WTC11 (cell line): Measurements from ENCODE around the gene PPP1R2C. TPM values are rescaled to one million over a fixed set of nuclear protein-coding genes. Genes with fewer than 3 reads are reported as not detected.

Experiments
- ATAC-seq: fragments of 200-7000 bp; cut with Tn5 transposase; 2 replicates; pipeline ENCODE4 v1.10.0; 2021; ENCODE audit warnings: mild to moderate bottlenecking, moderate library complexity
- CTCF ChIA-PET: fragments of 300-600 bp; sonication (Branson Sonifier 250); formaldehyde crosslinking; loops from one replicate; lab custom pipeline; 2021; ENCODE audit warnings: antibody characterized with exemption; lab: Charles Lee
- POLR2A ChIA-PET: fragments of 350-600 bp; sonication (Branson Sonifier 250); formaldehyde crosslinking; loops from one replicate; lab custom pipeline; 2021; ENCODE audit warnings: antibody characterized with exemption; lab: Charles Lee
- DNase-seq: peaks from one replicate; pipeline ENCODE4 v3.0.0; 2021; ENCODE audit warnings: low spot score
- H3K27ac Mint-ChIP-seq: 2 replicates; pipeline ENCODE4 v1.8.0; 2021; ENCODE audit warnings: mixed read lengths
- H3K27me3 Mint-ChIP-seq: 2 replicates; pipeline ENCODE4 v1.8.0; 2021; ENCODE audit warnings: low read depth, mild to moderate bottlenecking, moderate library complexity, mixed read lengths
- H3K36me3 Mint-ChIP-seq: 2 replicates; pipeline ENCODE4 v1.8.0; 2021; ENCODE audit warnings: mixed read lengths
- H3K4me1 Mint-ChIP-seq: 2 replicates; pipeline ENCODE4 v1.8.0; 2022; ENCODE audit warnings: mixed read lengths
- H3K4me3 Mint-ChIP-seq: 2 replicates; pipeline ENCODE4 v1.8.0; 2021; ENCODE audit warnings: mild to moderate bottlenecking, moderate library complexity, mixed read lengths
- H3K9me3 Mint-ChIP-seq: 2 replicates; pipeline ENCODE4 v1.8.0; 2021; ENCODE audit warnings: mixed read lengths
- ELF4 ChIP-seq: sonication (generic); formaldehyde crosslinking; IDR thresholded peaks from 2 replicates; pipeline ENCODE4 v1.8.1; 2022; ENCODE audit warnings: low read depth, mild to moderate bottlenecking, moderate library complexity, missing genetic modification reagents
- EMX1 ChIP-seq: fragments of 250-450 bp; sonication (Bioruptor Pico); IDR thresholded peaks from 2 replicates; pipeline ENCODE4 v1.8.0; 2021; ENCODE audit warnings: mild to moderate bottlenecking
- ESRRA ChIP-seq: sonication (generic); formaldehyde crosslinking; IDR thresholded peaks from 2 replicates; pipeline ENCODE4 v1.8.1; 2022; ENCODE audit warnings: mild to moderate bottlenecking, missing genetic modification reagents, borderline replicate concordance
- FOXP1 ChIP-seq: sonication (generic); formaldehyde crosslinking; IDR thresholded peaks from 2 replicates; pipeline ENCODE4 v1.8.0; 2022; ENCODE audit warnings: missing genetic modification reagents, mild to moderate bottlenecking, moderate library complexity, borderline replicate concordance
- GTF2I ChIP-seq: fragments of 250-450 bp; sonication (Bioruptor Pico); conservative IDR thresholded peaks from 2 replicates; pipeline ENCODE4 v1.4.0; 2021; ENCODE audit warnings: mild to moderate bottlenecking
- KAT7 ChIP-seq: sonication (generic); formaldehyde crosslinking; IDR thresholded peaks from 2 replicates; pipeline ENCODE4 v1.8.1; 2023; ENCODE audit warnings: missing genetic modification reagents, mild to moderate bottlenecking, borderline replicate concordance
- NFE2L1 ChIP-seq: sonication (generic); formaldehyde crosslinking; IDR thresholded peaks from 2 replicates; pipeline ENCODE4 v1.8.1; 2023; ENCODE audit warnings: missing genetic modification reagents
- NR2C2 ChIP-seq: sonication (generic); formaldehyde crosslinking; IDR thresholded peaks from 2 replicates; pipeline ENCODE4 v1.8.0; 2022; ENCODE audit warnings: mild to moderate bottlenecking, missing genetic modification reagents
- SOX15 ChIP-seq: fragments of 250-450 bp; sonication (Bioruptor Pico); IDR thresholded peaks from 2 replicates; pipeline ENCODE4 v1.9.0; 2021; ENCODE audit warnings: mild to moderate bottlenecking
- TEAD1 ChIP-seq: sonication (generic); formaldehyde crosslinking; IDR thresholded peaks from 2 replicates; pipeline ENCODE4 v1.8.0; 2022; ENCODE audit warnings: mild to moderate bottlenecking, missing genetic modification reagents
- TEAD4 ChIP-seq: sonication (generic); formaldehyde crosslinking; IDR thresholded peaks from 2 replicates; pipeline ENCODE4 v1.8.0; 2022; ENCODE audit warnings: mild to moderate bottlenecking, missing genetic modification reagents
- ZNF121 ChIP-seq: sonication (generic); formaldehyde crosslinking; IDR thresholded peaks from 2 replicates; pipeline ENCODE4 v1.8.0; 2023; ENCODE audit warnings: missing genetic modification reagents
- ZNF219 ChIP-seq: sonication (generic); formaldehyde crosslinking; IDR thresholded peaks from 2 replicates; pipeline ENCODE4 v1.8.0; 2023; ENCODE audit warnings: missing genetic modification reagents, mild to moderate bottlenecking, borderline replicate concordance
- total RNA-seq: library from RNA; stranded (reverse); gene quantifications from 3 replicates; pipeline ENCODE4 v1.2.3, GENCODE V29; 2021
- TF ChIP-seq, protein P1 (sequence below): sonication (generic); formaldehyde crosslinking; IDR thresholded peaks from 2 replicates; pipeline ENCODE4 v1.8.0; 2022; ENCODE audit warnings: mild to moderate bottlenecking, missing genetic modification reagents
- TF ChIP-seq, protein P2 (sequence below): sonication (generic); formaldehyde crosslinking; IDR thresholded peaks from 2 replicates; pipeline ENCODE4 v1.8.1; 2023; ENCODE audit warnings: mild to moderate bottlenecking, missing genetic modification reagents, moderate library complexity
- TF ChIP-seq, protein P3 (sequence below): sonication (generic); formaldehyde crosslinking; IDR thresholded peaks from 2 replicates; pipeline ENCODE4 v1.8.1; 2022; ENCODE audit warnings: low read depth, mild to moderate bottlenecking, moderate library complexity, missing genetic modification reagents, borderline replicate concordance
- TF ChIP-seq, protein P4 (sequence below): fragments of 250-450 bp; sonication (Bioruptor Pico); IDR thresholded peaks from 2 replicates; pipeline ENCODE4 v2.1.2; 2022; ENCODE audit warnings: mild to moderate bottlenecking, moderate library complexity

PPP1R2C gene
- total RNA-seq, 1 experiment from 2014 or later, result not detected

DNA sequence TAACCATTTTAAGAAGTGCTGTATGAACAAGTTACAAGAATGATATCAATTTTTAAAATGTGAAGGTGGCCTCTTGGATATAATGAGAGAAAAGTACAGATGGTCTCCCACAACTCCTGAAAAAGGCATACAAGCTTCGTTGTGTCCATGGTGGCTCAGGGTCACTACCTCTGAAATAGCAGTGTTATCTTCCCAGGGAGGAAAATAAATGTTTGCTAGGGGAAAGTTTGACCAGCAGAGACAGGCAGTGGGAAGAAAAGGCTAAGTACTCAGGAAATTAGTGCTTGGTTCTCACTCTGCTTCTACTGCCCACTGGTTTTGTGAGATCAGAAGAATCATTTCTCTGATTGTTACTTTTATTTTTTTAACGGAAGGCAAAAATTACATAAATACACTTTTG, 39.4 kb downstream of the PPP1R2C start:
- Mint-ChIP-seq H3K27me3 (no peaks in the 10 kb centered on the region), H3K27ac (no peak overlapping the region), H3K9me3 (no peaks in the 10 kb centered on the region), H3K4me1 (no peaks in the 10 kb centered on the region), H3K4me3 (no peak overlapping the region), H3K36me3 (no peaks in the 10 kb centered on the region)
- ChIA-PET POLR2A (no interaction called here), CTCF (interaction anchor here (1.8 kb wide), 1 partner anchor 23 kb away, joined by 7 read pairs; no protein-coding TSS in a partner anchor)
- TF ChIP-seq, protein P1, sequence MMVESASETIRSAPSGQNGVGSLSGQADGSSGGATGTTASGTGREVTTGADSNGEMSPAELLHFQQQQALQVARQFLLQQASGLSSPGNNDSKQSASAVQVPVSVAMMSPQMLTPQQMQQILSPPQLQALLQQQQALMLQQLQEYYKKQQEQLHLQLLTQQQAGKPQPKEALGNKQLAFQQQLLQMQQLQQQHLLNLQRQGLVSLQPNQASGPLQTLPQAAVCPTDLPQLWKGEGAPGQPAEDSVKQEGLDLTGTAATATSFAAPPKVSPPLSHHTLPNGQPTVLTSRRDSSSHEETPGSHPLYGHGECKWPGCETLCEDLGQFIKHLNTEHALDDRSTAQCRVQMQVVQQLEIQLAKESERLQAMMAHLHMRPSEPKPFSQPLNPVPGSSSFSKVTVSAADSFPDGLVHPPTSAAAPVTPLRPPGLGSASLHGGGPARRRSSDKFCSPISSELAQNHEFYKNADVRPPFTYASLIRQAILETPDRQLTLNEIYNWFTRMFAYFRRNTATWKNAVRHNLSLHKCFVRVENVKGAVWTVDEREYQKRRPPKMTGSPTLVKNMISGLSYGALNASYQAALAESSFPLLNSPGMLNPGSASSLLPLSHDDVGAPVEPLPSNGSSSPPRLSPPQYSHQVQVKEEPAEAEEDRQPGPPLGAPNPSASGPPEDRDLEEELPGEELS (CRISPR knock-in tag), result no peak
- TF ChIP-seq FOXP1 (CRISPR knock-in tag), result no peak
- no peak for TF ChIP-seq KAT7 (CRISPR knock-in tag)
- no peak for TF ChIP-seq GTF2I (CRISPR knock-in tag)
- TF ChIP-seq, protein P2, sequence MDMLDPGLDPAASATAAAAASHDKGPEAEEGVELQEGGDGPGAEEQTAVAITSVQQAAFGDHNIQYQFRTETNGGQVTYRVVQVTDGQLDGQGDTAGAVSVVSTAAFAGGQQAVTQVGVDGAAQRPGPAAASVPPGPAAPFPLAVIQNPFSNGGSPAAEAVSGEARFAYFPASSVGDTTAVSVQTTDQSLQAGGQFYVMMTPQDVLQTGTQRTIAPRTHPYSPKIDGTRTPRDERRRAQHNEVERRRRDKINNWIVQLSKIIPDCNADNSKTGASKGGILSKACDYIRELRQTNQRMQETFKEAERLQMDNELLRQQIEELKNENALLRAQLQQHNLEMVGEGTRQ, result no peak
- TF ChIP-seq SOX15 (CRISPR knock-in tag), result no peak
- TF ChIP-seq ESRRA (CRISPR knock-in tag), result no peak
- TF ChIP-seq, protein P3, sequence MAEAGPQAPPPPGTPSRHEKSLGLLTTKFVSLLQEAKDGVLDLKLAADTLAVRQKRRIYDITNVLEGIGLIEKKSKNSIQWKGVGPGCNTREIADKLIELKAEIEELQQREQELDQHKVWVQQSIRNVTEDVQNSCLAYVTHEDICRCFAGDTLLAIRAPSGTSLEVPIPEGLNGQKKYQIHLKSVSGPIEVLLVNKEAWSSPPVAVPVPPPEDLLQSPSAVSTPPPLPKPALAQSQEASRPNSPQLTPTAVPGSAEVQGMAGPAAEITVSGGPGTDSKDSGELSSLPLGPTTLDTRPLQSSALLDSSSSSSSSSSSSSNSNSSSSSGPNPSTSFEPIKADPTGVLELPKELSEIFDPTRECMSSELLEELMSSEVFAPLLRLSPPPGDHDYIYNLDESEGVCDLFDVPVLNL (CRISPR knock-in tag), result no peak
- TF ChIP-seq ELF4 (CRISPR knock-in tag), result no peak
- ATAC-seq, result no peak
- DNase-seq, result no peak

DNA sequence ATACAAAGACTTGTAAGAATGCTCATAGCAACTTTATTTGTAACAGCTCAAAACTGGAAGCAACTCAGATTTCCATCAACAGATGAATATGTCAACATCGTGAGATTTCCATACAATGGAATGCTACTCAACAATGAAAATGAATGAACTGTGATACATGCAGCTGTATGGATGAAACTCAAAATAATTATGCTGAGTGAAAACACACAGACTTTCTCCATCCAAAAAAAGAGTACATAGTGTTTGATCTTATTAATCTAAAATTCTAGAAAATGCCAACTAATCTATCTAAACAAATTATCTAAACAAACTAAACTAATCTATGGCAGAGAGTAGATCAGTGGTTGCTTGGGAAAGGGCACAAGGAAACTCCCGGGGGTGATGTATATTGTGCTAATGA, 42.7 kb downstream of the PPP1R2C start:
- Mint-ChIP-seq H3K9me3 (no peaks in the 10 kb centered on the region), H3K27ac (no peak overlapping the region), H3K4me3 (no peak overlapping the region), H3K27me3 (no peaks in the 10 kb centered on the region), H3K36me3 (no peaks in the 10 kb centered on the region), H3K4me1 (no peaks in the 10 kb centered on the region)
- ChIA-PET CTCF (interaction anchor here (1.3 kb wide), 1 partner anchor 20 kb away, joined by 7 read pairs; no protein-coding TSS in a partner anchor), POLR2A (no interaction called here)
- ATAC-seq (no peak), DNase-seq (no peak)
- TF ChIP-seq EMX1 (CRISPR knock-in tag), result no peak
- no peak for TF ChIP-seq TEAD4 (CRISPR knock-in tag)
- no peak for TF ChIP-seq ZNF121
- TF ChIP-seq NFE2L1, result no peak
- no peak for TF ChIP-seq TEAD1 (CRISPR knock-in tag)
- TF ChIP-seq ZNF219, result no peak

DNA sequence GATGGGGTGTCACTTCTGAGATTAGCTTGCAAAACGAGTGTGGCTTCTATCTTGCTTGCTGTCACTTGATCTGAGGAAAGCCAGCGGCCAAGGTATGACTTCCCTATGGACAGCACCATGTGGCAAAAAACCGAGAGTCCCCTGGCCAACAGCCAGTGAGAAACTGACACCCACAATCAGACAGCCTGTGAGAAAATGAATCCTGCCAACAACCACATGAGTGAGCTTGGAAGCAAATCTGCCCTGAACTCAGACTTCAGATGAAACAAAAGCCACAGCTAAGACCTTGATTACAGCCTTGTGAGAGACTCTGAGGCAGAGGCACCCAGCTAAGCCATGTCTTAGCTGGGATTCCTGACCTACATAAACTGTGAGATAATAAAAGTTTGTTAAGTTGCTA, 45.5 kb downstream of the PPP1R2C start:
- no peaks in the 10 kb centered on the region; the same call in 1 of the 2 replicates for H3K27me3 Mint-ChIP-seq
- H3K4me3 Mint-ChIP-seq, result no peak overlapping the region
- no peak for DNase-seq
- ChIA-PET CTCF (no interaction called here), POLR2A (no interaction called here)
- no peaks in the 10 kb centered on the region for H3K4me1 Mint-ChIP-seq
- peaks cover 3% of the 10 kb centered on the region for H3K36me3 Mint-ChIP-seq
- TF ChIP-seq NR2C2 (CRISPR knock-in tag) (no peak), TEAD4 (CRISPR knock-in tag) (no peak)
- TF ChIP-seq, protein P4, sequence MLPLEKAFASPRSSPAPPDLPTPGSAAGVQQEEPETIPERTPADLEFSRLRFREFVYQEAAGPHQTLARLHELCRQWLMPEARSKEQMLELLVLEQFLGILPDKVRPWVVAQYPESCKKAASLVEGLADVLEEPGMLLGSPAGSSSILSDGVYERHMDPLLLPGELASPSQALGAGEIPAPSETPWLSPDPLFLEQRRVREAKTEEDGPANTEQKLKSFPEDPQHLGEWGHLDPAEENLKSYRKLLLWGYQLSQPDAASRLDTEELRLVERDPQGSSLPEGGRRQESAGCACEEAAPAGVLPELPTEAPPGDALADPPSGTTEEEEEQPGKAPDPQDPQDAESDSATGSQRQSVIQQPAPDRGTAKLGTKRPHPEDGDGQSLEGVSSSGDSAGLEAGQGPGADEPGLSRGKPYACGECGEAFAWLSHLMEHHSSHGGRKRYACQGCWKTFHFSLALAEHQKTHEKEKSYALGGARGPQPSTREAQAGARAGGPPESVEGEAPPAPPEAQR (CRISPR knock-in tag), result no peak
- no peak overlapping the region for H3K27ac Mint-ChIP-seq
- ATAC-seq, result no peak
- peaks cover 4% of the 10 kb centered on the region for H3K9me3 Mint-ChIP-seq
